PC-9 (cell line): ENCODE data around the gene SBK3.
"Not testable (repeated sequence)": the region's sequence is repeated elsewhere in the genome, so short reads cannot be mapped to it uniquely, and the experiment has no call there.

Experiments used
- EZH2 ChIP-seq: fragments of 200-600 bp; sonication (generic); IDR thresholded peaks from 2 replicates; pipeline ENCODE4 v1.8.0; 2017; ENCODE audit warnings: antibody characterized with exemption, low read depth
- TF ChIP-seq, protein P1 (sequence below): fragments of 200-600 bp; sonication (generic); conservative IDR thresholded peaks from 2 replicates; pipeline ENCODE4 v1.6.1; 2017; ENCODE audit warnings: mixed run types, antibody characterized with exemption, mild to moderate bottlenecking, moderate library complexity

DNA sequence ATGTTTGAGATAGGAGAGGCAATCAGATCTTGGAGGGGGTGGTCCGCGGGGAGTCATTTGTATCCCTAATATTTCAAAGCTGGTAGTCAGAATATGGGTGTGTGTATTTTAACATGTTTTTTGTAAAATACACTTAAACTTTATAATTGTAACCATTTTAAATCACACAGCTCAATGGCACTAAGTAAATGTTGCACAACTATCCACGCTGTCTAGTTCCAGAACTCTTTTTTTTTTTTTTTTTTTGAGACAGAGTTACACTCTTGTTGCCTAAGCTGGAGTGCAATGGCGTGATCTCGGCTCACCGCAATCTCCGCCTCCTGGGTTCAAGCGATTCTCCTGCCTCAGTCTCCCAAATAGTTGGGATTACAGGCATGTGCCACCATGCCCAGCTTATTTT lies 38.6 kb upstream of the SBK3 start:
- TF ChIP-seq, protein P1, sequence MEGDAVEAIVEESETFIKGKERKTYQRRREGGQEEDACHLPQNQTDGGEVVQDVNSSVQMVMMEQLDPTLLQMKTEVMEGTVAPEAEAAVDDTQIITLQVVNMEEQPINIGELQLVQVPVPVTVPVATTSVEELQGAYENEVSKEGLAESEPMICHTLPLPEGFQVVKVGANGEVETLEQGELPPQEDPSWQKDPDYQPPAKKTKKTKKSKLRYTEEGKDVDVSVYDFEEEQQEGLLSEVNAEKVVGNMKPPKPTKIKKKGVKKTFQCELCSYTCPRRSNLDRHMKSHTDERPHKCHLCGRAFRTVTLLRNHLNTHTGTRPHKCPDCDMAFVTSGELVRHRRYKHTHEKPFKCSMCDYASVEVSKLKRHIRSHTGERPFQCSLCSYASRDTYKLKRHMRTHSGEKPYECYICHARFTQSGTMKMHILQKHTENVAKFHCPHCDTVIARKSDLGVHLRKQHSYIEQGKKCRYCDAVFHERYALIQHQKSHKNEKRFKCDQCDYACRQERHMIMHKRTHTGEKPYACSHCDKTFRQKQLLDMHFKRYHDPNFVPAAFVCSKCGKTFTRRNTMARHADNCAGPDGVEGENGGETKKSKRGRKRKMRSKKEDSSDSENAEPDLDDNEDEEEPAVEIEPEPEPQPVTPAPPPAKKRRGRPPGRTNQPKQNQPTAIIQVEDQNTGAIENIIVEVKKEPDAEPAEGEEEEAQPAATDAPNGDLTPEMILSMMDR: not testable (repeated sequence)
- not testable (repeated sequence) for TF ChIP-seq EZH2
